Liver (tissue), 9 donors: Measurements from ENCODE around the gene RGS4. TPM values are rescaled to one million over a fixed set of nuclear protein-coding genes. Genes with fewer than 3 reads are reported as not detected.

ENCODE experiments used
- DNase-seq: peaks from one replicate; pipeline ENCODE4 v3.0.0-alpha.2; 2017; ENCODE audit warnings: low spot score
- H3K27ac ChIP-seq, 2 donors: one replicate each; pipeline ENCODE4 v1.7.0; 2013; ENCODE audit warnings: inconsistent platforms in 2 of 2, low read length in 2 of 2, control low read depth in 1 of 2, low read depth in 1 of 2, mild to moderate bottlenecking in 1 of 2
- H3K27me3 ChIP-seq, 4 donors: one replicate each; pipeline versions ENCODE4 v1.6.1 to v1.7.0; 2013; ENCODE audit warnings: low read length in 3 of 4, inconsistent platforms in 1 of 4, mild to moderate bottlenecking in 1 of 4, moderate library complexity in 1 of 4; ENCODE audit not compliant: control insufficient read depth in 4 of 4, insufficient read depth in 4 of 4
- H3K36me3 ChIP-seq, 4 donors: one replicate each; pipeline versions ENCODE4 v1.6.1 to v1.7.0; 2013; ENCODE audit warnings: low read length in 3 of 4, mild to moderate bottlenecking in 3 of 4, low read depth in 1 of 4, moderate library complexity in 1 of 4; ENCODE audit not compliant: control insufficient read depth in 4 of 4, insufficient read depth in 3 of 4
- H3K4me1 ChIP-seq, 4 donors: one replicate each; pipeline versions ENCODE4 v1.6.1 to v1.7.0; 2013; ENCODE audit warnings: low read length in 3 of 4, mild to moderate bottlenecking in 3 of 4, moderate library complexity in 1 of 4; ENCODE audit not compliant: control insufficient read depth in 4 of 4, insufficient read depth in 4 of 4
- H3K4me3 ChIP-seq, 3 donors: one replicate each; pipeline versions ENCODE4 v1.6.1 to v1.7.0; 2013; ENCODE audit warnings: low read length in 3 of 3, control low read depth in 1 of 3, low read depth in 1 of 3, mild to moderate bottlenecking in 1 of 3
- H3K9ac ChIP-seq, 2 donors: one replicate each; pipeline ENCODE4 v1.7.0; 2013; ENCODE audit warnings: low read length in 2 of 2, mild to moderate bottlenecking in 2 of 2, moderate library complexity in 2 of 2, control low read depth in 1 of 2, low read depth in 1 of 2
- H3K9me3 ChIP-seq, 4 donors: one replicate each; pipeline versions ENCODE4 v1.6.1 to v1.7.0; 2013; ENCODE audit warnings: low read length in 3 of 4; ENCODE audit not compliant: control insufficient read depth in 4 of 4
- ATF3 ChIP-seq: IDR thresholded peaks from 2 replicates; pipeline ENCODE4 v1.6.1; 2016; ENCODE audit warnings: antibody characterized with exemption
- EGR1 ChIP-seq, 2 donors: IDR thresholded peaks; 2 replicates each; pipeline ENCODE4 v1.6.1; 2016 to 2018; ENCODE audit warnings: antibody characterized with exemption in 2 of 2, low read depth in 2 of 2
- FOXA2 ChIP-seq: IDR thresholded peaks from 2 replicates; pipeline ENCODE4 v1.6.1; 2016; ENCODE audit warnings: antibody characterized with exemption
- GABPA ChIP-seq, 2 donors: IDR thresholded peaks in 1 of 2; conservative IDR thresholded peaks in 1 of 2; 2 replicates each; pipeline ENCODE4 v1.6.1; 2016; ENCODE audit warnings: antibody characterized with exemption in 2 of 2, mild to moderate bottlenecking in 1 of 2, moderate library complexity in 1 of 2
- HNF4A ChIP-seq, 2 donors: conservative IDR thresholded peaks; 2 replicates each; pipeline ENCODE4 v1.6.1; 2016; ENCODE audit warnings: antibody characterized with exemption in 2 of 2, mild to moderate bottlenecking in 2 of 2
- HNF4G ChIP-seq: IDR thresholded peaks from 2 replicates; pipeline ENCODE4 v1.6.1; 2016; ENCODE audit warnings: antibody characterized with exemption
- JUND ChIP-seq, 2 donors: IDR thresholded peaks; 2 replicates each; pipeline ENCODE4 v1.6.1; 2016; ENCODE audit warnings: antibody characterized with exemption in 2 of 2
- MAX ChIP-seq: IDR thresholded peaks from 2 replicates; pipeline ENCODE4 v1.6.1; 2016; ENCODE audit warnings: antibody characterized with exemption
- NR2F2 ChIP-seq: IDR thresholded peaks from 2 replicates; pipeline ENCODE4 v1.6.1; 2016; ENCODE audit warnings: antibody characterized with exemption
- RAD21 ChIP-seq, 2 donors: IDR thresholded peaks; 2 replicates each; pipeline ENCODE4 v1.6.1; 2016; ENCODE audit warnings: antibody characterized with exemption in 2 of 2, mild to moderate bottlenecking in 2 of 2
- REST ChIP-seq: IDR thresholded peaks from 2 replicates; pipeline ENCODE4 v1.6.1; 2016; ENCODE audit warnings: antibody characterized with exemption, mild to moderate bottlenecking
- RXRA ChIP-seq, 2 donors: IDR thresholded peaks; 2 replicates each; pipeline ENCODE4 v1.6.1; 2017 to 2018; ENCODE audit warnings: antibody characterized with exemption in 2 of 2, mild to moderate bottlenecking in 1 of 2
- SP1 ChIP-seq: IDR thresholded peaks from 2 replicates; pipeline ENCODE4 v1.6.1; 2018; ENCODE audit warnings: antibody characterized with exemption, mild to moderate bottlenecking
- TAF1 ChIP-seq: conservative IDR thresholded peaks from 2 replicates; pipeline ENCODE4 v1.6.1; 2016; ENCODE audit warnings: antibody characterized with exemption, mild to moderate bottlenecking
- YY1 ChIP-seq: IDR thresholded peaks from 2 replicates; pipeline ENCODE4 v1.6.1; 2016; ENCODE audit warnings: antibody characterized with exemption, mild to moderate bottlenecking
- ZBTB33 ChIP-seq: IDR thresholded peaks from 2 replicates; pipeline ENCODE4 v1.6.1; 2016; ENCODE audit warnings: antibody characterized with exemption
- WGBS: extraction: QIAGEN DNeasy Blood & Tissue Kit; methylation state at CpG from one replicate; pipeline ENCODE4 v1.1.7; 2013; 5-methylcytosine and 5-hydroxymethylcytosine counted together
- polyA plus RNA-seq, 2 donors: library from polyadenylated mRNA; stranded (reverse) in 1 of 2; unstranded in 1 of 2; fragments of 200-250 nt in 1 of 2; fragments of >200 nt in 1 of 2; fragmentation: Nextera tagmentation in 1 of 2; extraction: Ambion mirVana in 1 of 2; gene quantifications; one replicate each; pipeline versions ENCODE4 v1.2.1 to v1.2.3, GENCODE V29; 2013 to 2015
- total RNA-seq, 2 donors: library from RNA; depleted of rRNA; stranded (reverse); fragments of >200 nt; gene quantifications; one replicate each; pipeline ENCODE4 v1.2.3, GENCODE V29; 2014
- donor health status: healthy.
- donor health status: healthy.
- donor health status: healthy.
- donor health status: healthy.
- donor health status: healthy.

The RGS4 gene
- total and polyA plus RNA-seq, 4 donors, result 0.37 to 1.4 (median 0.75) TPM

GRCh38 chr1:163102590-163102989, 33.4 kb downstream of the RGS4 start:
- H3K9ac ChIP-seq, result no peak overlapping the region
- TF ChIP-seq TAF1, result no peak
- no peak for TF ChIP-seq YY1
- TF ChIP-seq SP1, result no peak
- no peak for TF ChIP-seq JUND (IDR thresholded peaks at IDR 0.05)
- TF ChIP-seq NR2F2, result no peak
- no peak for TF ChIP-seq GABPA (IDR thresholded peaks at IDR 0.05 in 1 of 2, conservative IDR thresholded peaks at IDR 0.05 in 1 of 2)
- TF ChIP-seq ZBTB33, result no peak
- TF ChIP-seq RAD21 (IDR thresholded peaks at IDR 0.05), result no peak
- TF ChIP-seq MAX, result no peak
- TF ChIP-seq HNF4A (conservative IDR thresholded peaks at IDR 0.05), result no peak
- no peak for TF ChIP-seq HNF4G
- no peak for TF ChIP-seq REST
- TF ChIP-seq RXRA (IDR thresholded peaks at IDR 0.05), result no peak
- H3K27me3 ChIP-seq, result no peaks in the 10 kb centered on the region
- no peak for DNase-seq
- 59% methylated on average over 1 of the region's 1 CpG for WGBS
- no peak overlapping the region for H3K4me3 ChIP-seq
- H3K9me3 ChIP-seq, result no peaks in the 10 kb centered on the region
- H3K4me1 ChIP-seq, result no peaks in the 10 kb centered on the region
- no peaks in the 10 kb centered on the region for H3K36me3 ChIP-seq
- H3K27ac ChIP-seq, result no peak overlapping the region

GRCh38 chr1:163104385-163105099, 35.4 kb downstream of the RGS4 start:
- Histone ChIP-seq H3K4me1 (no peaks in the 10 kb centered on the region), H3K4me3 (no peak overlapping the region), H3K9me3 (peaks cover 0 to 4% (median 0%) of the 10 kb centered on the region in 4 donors), H3K27ac (no peak overlapping the region), H3K36me3 (no peaks in the 10 kb centered on the region), H3K9ac (no peak overlapping the region), H3K27me3 (no peaks in the 10 kb centered on the region)
- DNase-seq, result no peak
- 46% methylated on average over 4 of the region's 4 CpGs for WGBS
- TF ChIP-seq TAF1 (no peak), REST (no peak), ATF3 (no peak), GABPA (IDR thresholded peaks at IDR 0.05 in 1 of 2, conservative IDR thresholded peaks at IDR 0.05 in 1 of 2) (no peak), HNF4G (no peak), JUND (IDR thresholded peaks at IDR 0.05) (no peak), RAD21 (IDR thresholded peaks at IDR 0.05) (no peak), MAX (no peak), NR2F2 (no peak), EGR1 (IDR thresholded peaks at IDR 0.05; ENCODE audit: low read depth in 2 of 2) (no peak), HNF4A (conservative IDR thresholded peaks at IDR 0.05) (no peak), FOXA2 (no peak)
